Glutamatergic neuron (in vitro differentiated cells): ENCODE results near the gene MAP3K7. TPM values are rescaled to one million over a fixed set of nuclear protein-coding genes. Genes with fewer than 3 reads are reported as not detected.

ENCODE experiments used
- DNase-seq: peaks from one replicate; pipeline ENCODE4 v3.0.0; 2022
- H3K27ac Mint-ChIP-seq: one replicate; pipeline ENCODE4 v1.8.0; 2020; ENCODE audit warnings: mild to moderate bottlenecking, mixed read lengths, inconsistent platforms; ENCODE audit not compliant: unreplicated experiment
- H3K27me3 Mint-ChIP-seq: one replicate; pipeline ENCODE4 v1.8.0; 2020; ENCODE audit warnings: mild to moderate bottlenecking, moderate library complexity, mixed read lengths, inconsistent platforms; ENCODE audit not compliant: unreplicated experiment
- H3K36me3 Mint-ChIP-seq: one replicate; pipeline ENCODE4 v1.8.0; 2020; ENCODE audit warnings: mild to moderate bottlenecking, mixed read lengths, inconsistent platforms; ENCODE audit not compliant: unreplicated experiment
- H3K4me1 Mint-ChIP-seq: one replicate; pipeline ENCODE4 v1.8.0; 2020; ENCODE audit warnings: mild to moderate bottlenecking, low read depth, mixed read lengths, inconsistent platforms; ENCODE audit not compliant: unreplicated experiment
- H3K4me3 Mint-ChIP-seq: one replicate; pipeline ENCODE4 v1.8.0; 2020; ENCODE audit warnings: mild to moderate bottlenecking, mixed read lengths, inconsistent platforms; ENCODE audit not compliant: unreplicated experiment
- H3K9me3 Mint-ChIP-seq: one replicate; pipeline ENCODE4 v1.8.0; 2020; ENCODE audit warnings: mild to moderate bottlenecking, moderate library complexity, mixed read lengths, inconsistent platforms; ENCODE audit not compliant: unreplicated experiment
- CTCF ChIP-seq: fragments of 200-600 bp; sonication (generic); IDR thresholded peaks from one replicate; pipeline ENCODE4 v1.5.0; 2021; ENCODE audit not compliant: partially characterized antibody, unreplicated experiment
- total RNA-seq: library from RNA; stranded (reverse); fragmentation: NEBNext Ultra II Directional; extraction: Animal tissue kit (Norgen Biotek cat#: 25700); gene quantifications from one replicate; pipeline ENCODE4 v1.2.1, GENCODE V29; 2021; ENCODE audit not compliant: unreplicated experiment

MAP3K7 gene
- total RNA-seq, 1 donor from 2014 or later = 39.4 TPM

GRCh38 chr6:90468080-90468479, 118.8 kb downstream of the MAP3K7 start:
- Mint-ChIP-seq H3K9me3 (no peaks in the 10 kb centered on the region), H3K36me3 (no peaks in the 10 kb centered on the region), H3K27ac (no peak overlapping the region), H3K4me3 (no peak overlapping the region), H3K27me3 (no peaks in the 10 kb centered on the region), H3K4me1 (no peaks in the 10 kb centered on the region)
- DNase-seq = no peak
- no peak for TF ChIP-seq CTCF

GRCh38 chr6:90467546-90467945, 119.3 kb downstream of the MAP3K7 start:
- Mint-ChIP-seq H3K27me3 (no peaks in the 10 kb centered on the region), H3K36me3 (no peaks in the 10 kb centered on the region), H3K9me3 (no peaks in the 10 kb centered on the region), H3K27ac (no peak overlapping the region), H3K4me3 (no peak overlapping the region), H3K4me1 (no peaks in the 10 kb centered on the region)
- DNase-seq = no peak
- TF ChIP-seq CTCF = no peak

- no peaks in the 10 kb centered on the region for H3K4me1 Mint-ChIP-seq
- no peak overlapping the region for H3K27ac Mint-ChIP-seq
- no peaks in the 10 kb centered on the region for H3K27me3 Mint-ChIP-seq
- DNase-seq = no peak
- no peak overlapping the region for H3K4me3 Mint-ChIP-seq
- TF ChIP-seq CTCF = no peak
- H3K9me3 Mint-ChIP-seq = no peaks in the 10 kb centered on the region
- no peaks in the 10 kb centered on the region for H3K36me3 Mint-ChIP-seq
Measured at GRCh38 chr6:90466154-90466940, 120.5 kb downstream of the MAP3K7 start.

GRCh38 chr6:90465686-90466085, 121.2 kb downstream of the MAP3K7 start:
- no peak overlapping the region for H3K27ac Mint-ChIP-seq
- no peak for DNase-seq
- no peaks in the 10 kb centered on the region for H3K4me1 Mint-ChIP-seq
- H3K4me3 Mint-ChIP-seq = no peak overlapping the region
- H3K27me3 Mint-ChIP-seq = peaks cover 2% of the 10 kb centered on the region
- H3K9me3 Mint-ChIP-seq = no peaks in the 10 kb centered on the region
- TF ChIP-seq CTCF = no peak
- peaks cover 1% of the 10 kb centered on the region for H3K36me3 Mint-ChIP-seq

GRCh38 chr6:90464507-90464906, 122.4 kb downstream of the MAP3K7 start:
- Mint-ChIP-seq H3K9me3 (no peaks in the 10 kb centered on the region), H3K27ac (no peak overlapping the region), H3K27me3 (peaks cover 2% of the 10 kb centered on the region), H3K36me3 (peaks cover 4% of the 10 kb centered on the region), H3K4me3 (no peak overlapping the region), H3K4me1 (no peaks in the 10 kb centered on the region)
- no peak for DNase-seq
- no peak for TF ChIP-seq CTCF
